Left ventricle myocardium inferior (tissue), 1 donor: ENCODE measurements around the gene CLCNKA. TPM values are rescaled to one million over a fixed set of nuclear protein-coding genes. Genes with fewer than 3 reads are reported as not detected.

Experiments used
- DNase-seq: peaks from one replicate; pipeline ENCODE4 v3.0.0-alpha.2; 2020
- H3K27ac ChIP-seq: fragments of 200-600 bp; replicated peaks from 2 replicates; pipeline ENCODE4 v1.8.0; 2021
- H3K27me3 ChIP-seq: fragments of 200-600 bp; 2 replicates; pipeline ENCODE4 v1.8.0; 2021; ENCODE audit warnings: low read depth
- H3K36me3 ChIP-seq: fragments of 200-600 bp; 2 replicates; pipeline ENCODE4 v1.8.0; 2021
- H3K4me1 ChIP-seq: fragments of 200-600 bp; 2 replicates; pipeline ENCODE4 v1.8.0; 2021
- H3K4me3 ChIP-seq: fragments of 200-600 bp; 2 replicates; pipeline ENCODE4 v1.8.0; 2021; ENCODE audit warnings: mild to moderate bottlenecking, moderate library complexity
- H3K9me3 ChIP-seq: fragments of 200-600 bp; replicated peaks from 2 replicates; pipeline ENCODE4 v1.8.0; 2021
- intact Hi-C: fragments of 100-400 bp; cut with micrococcal nuclease; formaldehyde crosslinking; loops from one replicate; pipeline ENCODE4 v1.11.0; 2022
- total RNA-seq: library from RNA; stranded (reverse); fragmentation: NEBNext Ultra II Directional; extraction: Animal tissue kit (Norgen Biotek cat#: 25700); gene quantifications from one replicate; pipeline ENCODE4 v1.2.1, GENCODE V29; 2021
- TF ChIP-seq, protein P1 (sequence below): fragments of 200-600 bp; IDR thresholded peaks from 2 replicates; pipeline ENCODE4 v1.8.0; 2021; ENCODE audit warnings: antibody characterized with exemption, mild to moderate bottlenecking, borderline replicate concordance
- donor health status: DM: no; HTN: yes; CAD: no; lungs with severe emphysema.

The CLCNKA gene
- total RNA-seq, 1 donor from 2014 or later, result 0.16 TPM

DNA sequence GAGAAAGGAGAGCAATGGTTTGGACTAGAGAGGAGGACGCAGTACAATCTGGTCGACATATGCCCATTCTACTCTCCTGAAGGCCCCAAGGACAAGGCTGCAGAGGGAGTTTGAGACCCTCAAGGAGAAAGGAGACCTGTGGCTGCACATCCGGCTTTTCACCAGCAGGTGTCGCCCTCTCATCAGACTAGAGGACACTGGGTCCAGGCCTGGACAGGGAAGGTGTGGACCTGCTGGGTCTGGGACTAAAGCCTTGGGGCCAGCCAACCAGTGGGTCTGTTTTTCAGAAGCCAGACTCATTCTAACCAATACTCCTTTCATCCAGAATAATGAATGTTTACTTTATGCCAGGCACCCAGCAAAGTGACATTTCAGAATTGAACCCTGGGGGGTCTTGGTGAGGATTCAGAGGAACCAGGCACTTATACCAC lies 12.8 kb upstream of the CLCNKA start:
- H3K36me3 ChIP-seq, result no peaks in the 10 kb centered on the region
- H3K27me3 ChIP-seq, result no peaks in the 10 kb centered on the region
- TF ChIP-seq, protein P1, sequence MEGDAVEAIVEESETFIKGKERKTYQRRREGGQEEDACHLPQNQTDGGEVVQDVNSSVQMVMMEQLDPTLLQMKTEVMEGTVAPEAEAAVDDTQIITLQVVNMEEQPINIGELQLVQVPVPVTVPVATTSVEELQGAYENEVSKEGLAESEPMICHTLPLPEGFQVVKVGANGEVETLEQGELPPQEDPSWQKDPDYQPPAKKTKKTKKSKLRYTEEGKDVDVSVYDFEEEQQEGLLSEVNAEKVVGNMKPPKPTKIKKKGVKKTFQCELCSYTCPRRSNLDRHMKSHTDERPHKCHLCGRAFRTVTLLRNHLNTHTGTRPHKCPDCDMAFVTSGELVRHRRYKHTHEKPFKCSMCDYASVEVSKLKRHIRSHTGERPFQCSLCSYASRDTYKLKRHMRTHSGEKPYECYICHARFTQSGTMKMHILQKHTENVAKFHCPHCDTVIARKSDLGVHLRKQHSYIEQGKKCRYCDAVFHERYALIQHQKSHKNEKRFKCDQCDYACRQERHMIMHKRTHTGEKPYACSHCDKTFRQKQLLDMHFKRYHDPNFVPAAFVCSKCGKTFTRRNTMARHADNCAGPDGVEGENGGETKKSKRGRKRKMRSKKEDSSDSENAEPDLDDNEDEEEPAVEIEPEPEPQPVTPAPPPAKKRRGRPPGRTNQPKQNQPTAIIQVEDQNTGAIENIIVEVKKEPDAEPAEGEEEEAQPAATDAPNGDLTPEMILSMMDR, result peak; percentile 97
- no peaks in the 10 kb centered on the region for H3K9me3 ChIP-seq
- no peak overlapping the region for H3K4me3 ChIP-seq
- peak; percentile 79 for DNase-seq
- H3K27ac ChIP-seq, result no peak overlapping the region
- intact Hi-C loops, result loop anchor here (5.0 kb wide), 1 partner anchor 43 kb away; no protein-coding TSS in a partner anchor
- H3K4me1 ChIP-seq, result peaks cover 21% of the 10 kb centered on the region

DNA sequence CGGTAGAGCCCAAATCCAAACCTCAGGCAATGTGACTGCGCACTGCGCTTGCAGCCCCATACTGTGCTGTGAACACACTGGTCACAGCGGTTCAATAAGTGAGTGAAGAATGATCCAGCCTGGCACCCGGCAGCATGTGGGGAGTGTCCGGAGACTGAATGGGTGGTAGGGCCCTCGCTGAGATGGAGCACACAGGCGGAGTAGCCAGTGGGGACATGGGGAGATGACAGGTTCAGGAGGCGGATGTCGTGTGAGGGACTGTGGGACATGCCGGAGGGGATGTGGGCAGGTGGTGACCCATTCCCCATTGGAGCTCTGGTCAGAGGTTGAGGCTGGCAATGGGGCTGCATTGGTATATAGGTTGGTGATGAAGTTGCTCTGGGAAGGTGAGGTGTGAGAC lies 12.2 kb upstream of the CLCNKA start:
- Histone ChIP-seq H3K9me3 (no peaks in the 10 kb centered on the region), H3K27me3 (no peaks in the 10 kb centered on the region), H3K36me3 (no peaks in the 10 kb centered on the region), H3K27ac (no peak overlapping the region), H3K4me3 (no peak overlapping the region), H3K4me1 (peaks cover 28% of the 10 kb centered on the region)
- TF ChIP-seq, protein P1, result no peak
- intact Hi-C loops, result loop anchor here (5.0 kb wide), 1 partner anchor 43 kb away; no protein-coding TSS in a partner anchor
- DNase-seq, result no peak

DNA sequence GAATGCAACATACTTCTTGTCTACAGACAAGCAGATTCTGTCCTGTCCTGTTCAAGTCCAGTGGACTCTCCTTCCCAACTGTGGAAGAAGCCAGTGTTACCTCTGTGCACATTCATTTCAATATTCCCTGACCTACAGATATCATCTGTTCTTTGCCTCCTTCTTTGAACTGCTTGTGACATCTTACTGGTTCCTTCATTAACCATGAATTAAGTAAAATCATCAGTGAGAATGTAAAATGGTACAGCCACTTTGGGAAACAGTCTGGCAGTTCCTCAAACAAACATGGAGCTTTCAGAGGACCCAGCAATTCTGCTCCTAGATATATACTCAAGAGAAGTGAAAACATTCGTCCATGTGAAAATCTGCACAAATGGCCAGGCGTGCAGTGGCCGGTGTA lies 11.0 kb upstream of the CLCNKA start:
- no peaks in the 10 kb centered on the region for H3K27me3 ChIP-seq
- no peak overlapping the region for H3K4me3 ChIP-seq
- H3K9me3 ChIP-seq, result no peaks in the 10 kb centered on the region
- peaks cover 38% of the 10 kb centered on the region for H3K4me1 ChIP-seq
- DNase-seq, result no peak
- intact Hi-C loops, result no loop called here
- TF ChIP-seq, protein P1, result no peak
- H3K27ac ChIP-seq, result no peak overlapping the region
- peaks cover 2% of the 10 kb centered on the region for H3K36me3 ChIP-seq

DNA sequence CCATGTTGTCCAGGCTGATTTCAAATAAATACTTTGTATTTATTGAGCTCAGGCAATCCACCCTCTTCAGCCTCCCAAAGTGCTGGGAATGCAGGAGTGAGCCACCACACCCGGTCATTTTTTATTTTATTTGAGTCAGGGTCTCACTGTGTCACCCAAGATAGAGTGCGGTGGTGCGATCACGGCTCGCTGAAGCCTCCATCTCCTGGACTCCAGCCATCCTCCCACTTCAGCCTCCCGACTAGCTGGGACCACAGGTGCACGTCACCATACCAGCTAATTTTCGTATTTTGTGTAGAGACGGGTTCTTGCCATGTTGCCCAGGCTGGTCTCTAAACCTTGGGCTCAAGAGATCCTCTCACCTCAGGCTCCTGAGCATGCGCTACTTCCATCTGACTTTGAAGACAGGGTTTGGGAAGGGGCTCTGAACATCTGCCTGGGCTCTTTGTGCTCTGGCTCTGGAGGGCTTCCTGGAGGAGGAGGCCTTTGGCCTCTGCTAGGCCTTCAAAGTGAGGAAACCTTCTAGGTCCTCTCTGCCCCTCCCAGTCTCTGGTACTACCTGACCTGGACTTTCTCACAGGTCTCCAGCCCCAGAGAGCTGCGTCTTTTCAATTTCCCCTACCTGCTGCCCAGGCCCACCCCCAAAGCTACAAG lies 9.8 kb upstream of the CLCNKA start:
- peaks cover 45% of the 10 kb centered on the region for H3K4me1 ChIP-seq
- intact Hi-C loops, result no loop called here

DNA sequence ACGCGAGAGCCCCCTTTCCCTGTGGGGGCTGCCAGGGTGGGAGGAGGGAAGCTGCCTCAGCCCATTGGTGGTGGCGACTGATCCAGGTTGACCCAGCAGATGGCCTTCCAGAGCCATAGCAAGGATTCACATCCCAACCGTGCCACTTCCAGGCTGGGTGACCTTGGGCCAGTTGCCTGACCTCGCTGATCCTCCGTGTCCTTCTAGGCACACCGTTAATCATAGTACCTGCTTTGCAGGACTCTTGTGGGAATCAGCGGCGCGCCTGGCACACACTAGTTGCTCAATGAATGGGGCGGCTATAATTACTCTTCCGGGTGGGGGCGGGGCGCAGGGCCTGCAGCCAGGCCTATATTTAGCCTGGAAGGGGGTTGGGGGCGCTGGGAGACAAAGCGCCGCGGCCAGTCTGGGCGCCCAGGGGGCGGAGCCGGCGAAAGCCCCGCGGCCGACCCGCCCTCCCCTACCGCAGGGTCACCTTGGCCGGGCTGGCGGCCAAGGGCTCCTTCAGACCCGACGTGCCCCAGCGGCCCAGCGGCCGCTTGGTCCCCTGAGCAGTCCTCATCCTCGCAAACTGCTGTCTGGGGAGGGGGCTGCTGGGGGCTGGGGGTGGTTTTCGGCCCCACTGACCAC lies 9.1 kb upstream of the CLCNKA start:
- TF ChIP-seq, protein P1, result no peak
- H3K36me3 ChIP-seq, result peaks cover 10% of the 10 kb centered on the region
- intact Hi-C loops, result no loop called here
- peak overlapping the region; percentile 74 for H3K4me3 ChIP-seq
- no peaks in the 10 kb centered on the region for H3K27me3 ChIP-seq
- no peaks in the 10 kb centered on the region for H3K9me3 ChIP-seq
- DNase-seq, result peak; percentile 82
- H3K27ac ChIP-seq, result peak overlapping the region; percentile 97
- H3K4me1 ChIP-seq, result peaks cover 51% of the 10 kb centered on the region

More for the DNA sequence above, 9.8 kb upstream of the CLCNKA start:
- H3K27me3 ChIP-seq, result no peaks in the 10 kb centered on the region
- no peak for DNase-seq
- peak overlapping the region; percentile 74 for H3K4me3 ChIP-seq
- peaks cover 7% of the 10 kb centered on the region for H3K36me3 ChIP-seq
- no peaks in the 10 kb centered on the region for H3K9me3 ChIP-seq
- peak overlapping the region; percentile 97 for H3K27ac ChIP-seq
- TF ChIP-seq, protein P1, result no peak
